HepG2 (cell line): ENCODE results near the gene USH2A.

ENCODE experiments used
- BRCA1 ChIP-seq: sonication (generic); formaldehyde crosslinking; IDR thresholded peaks from 2 replicates; pipeline ENCODE4 v1.4.0; 2020; ENCODE audit warnings: missing genetic modification reagents
- CTCF ChIP-seq: sonication (generic); formaldehyde crosslinking; IDR thresholded peaks from 2 replicates; pipeline ENCODE4 v1.5.0; 2020; ENCODE audit warnings: mild to moderate bottlenecking, missing genetic modification reagents, moderate library complexity
- ELF1 ChIP-seq: sonication (generic); formaldehyde crosslinking; IDR thresholded peaks from 2 replicates; pipeline ENCODE4 v1.4.0; 2020; ENCODE audit warnings: missing genetic modification reagents
- ETV6 ChIP-seq: sonication (generic); formaldehyde crosslinking; conservative IDR thresholded peaks from 2 replicates; pipeline ENCODE4 v1.4.0; 2020; ENCODE audit warnings: missing genetic modification reagents
- FOXA1 ChIP-seq, 2 experiments: fragments of 450-650 bp in 1 of 2; sonication (generic) in 1 of 2; formaldehyde crosslinking in 1 of 2; IDR thresholded peaks; 2 replicates each; pipeline versions ENCODE4 v1.4.0 to v1.6.1; 2016 to 2020; ENCODE audit warnings: missing genetic modification reagents in 1 of 2
- FOXM1 ChIP-seq: sonication (generic); formaldehyde crosslinking; IDR thresholded peaks from 2 replicates; pipeline ENCODE4 v1.5.0; 2020; ENCODE audit warnings: missing genetic modification reagents
- KMT2B ChIP-seq: IDR thresholded peaks from 2 replicates; pipeline ENCODE4 v1.6.1; 2016; ENCODE audit warnings: missing genetic modification reagents, missing compliant biosample characterization
- MAFK ChIP-seq, 2 experiments: IDR thresholded peaks in 1 of 2; conservative IDR thresholded peaks in 1 of 2; 2 replicates each; pipeline ENCODE4 v1.6.1; 2011; ENCODE audit warnings: improper control_type of control experiment in 2 of 2, low read length in 2 of 2
- SAFB2 ChIP-seq: sonication (generic); formaldehyde crosslinking; IDR thresholded peaks from 2 replicates; pipeline ENCODE4 v1.5.1; 2020; ENCODE audit warnings: missing genetic modification reagents, low read depth, mild to moderate bottlenecking, borderline replicate concordance
- ZBTB21 ChIP-seq: sonication (generic); formaldehyde crosslinking; IDR thresholded peaks from 2 replicates; pipeline ENCODE4 v1.4.0; 2020; ENCODE audit warnings: missing genetic modification reagents
- ZFP1 ChIP-seq: IDR thresholded peaks from 2 replicates; pipeline ENCODE4 v1.6.1; 2016
- ZMYM2 ChIP-seq: sonication (generic); formaldehyde crosslinking; IDR thresholded peaks from 2 replicates; pipeline ENCODE4 v1.8.0; 2022; ENCODE audit warnings: mild to moderate bottlenecking, missing genetic modification reagents
- ZNF235 ChIP-seq: sonication (generic); formaldehyde crosslinking; IDR thresholded peaks from 2 replicates; pipeline ENCODE4 v1.8.1; 2023; ENCODE audit warnings: mild to moderate bottlenecking, missing genetic modification reagents, borderline replicate concordance
- ZNF891 ChIP-seq: sonication (generic); formaldehyde crosslinking; IDR thresholded peaks from 2 replicates; pipeline ENCODE4 v1.5.0; 2020; ENCODE audit warnings: mild to moderate bottlenecking, missing genetic modification reagents

- no peak for TF ChIP-seq ZBTB21 (CRISPR knock-in tag)
- TF ChIP-seq CTCF (CRISPR knock-in tag), result no peak
- TF ChIP-seq ZNF891 (CRISPR knock-in tag), result no peak
- no peak for TF ChIP-seq SAFB2 (CRISPR knock-in tag)
- no peak for TF ChIP-seq MAFK (conservative IDR thresholded peaks at IDR 0.05 in 1 of 2, IDR thresholded peaks at IDR 0.05 in 1 of 2; ENCODE audit: low read length in 2 of 2)
- no peak for TF ChIP-seq KMT2B (CRISPR knock-in tag)
- TF ChIP-seq FOXM1 (CRISPR knock-in tag), result no peak
- no peak for TF ChIP-seq ELF1
- TF ChIP-seq ZNF235 (CRISPR knock-in tag), result no peak
- no peak for TF ChIP-seq ZMYM2
- TF ChIP-seq ZFP1 (CRISPR knock-in tag), result no peak
- TF ChIP-seq FOXA1 (IDR thresholded peaks at IDR 0.05), result no peak
- TF ChIP-seq FOXA1 (CRISPR knock-in tag; IDR thresholded peaks at IDR 0.05), result no peak
- no peak for TF ChIP-seq ETV6 (CRISPR knock-in tag)
- TF ChIP-seq BRCA1 (CRISPR knock-in tag), result no peak
Observed at GRCh38 chr1:215717677-215718426, 705.4 kb downstream of the USH2A start.
